ENCODE results near the gene TMEM196. TPM values are rescaled to one million over a fixed set of nuclear protein-coding genes. Genes with fewer than 3 reads are reported as not detected.

The TMEM196 gene
- total and polyA plus RNA-seq, 9 of the 15 experiments (the other 6 are each of a cell fraction or from before 2014, with no cell fraction given) = not detected

DNA sequence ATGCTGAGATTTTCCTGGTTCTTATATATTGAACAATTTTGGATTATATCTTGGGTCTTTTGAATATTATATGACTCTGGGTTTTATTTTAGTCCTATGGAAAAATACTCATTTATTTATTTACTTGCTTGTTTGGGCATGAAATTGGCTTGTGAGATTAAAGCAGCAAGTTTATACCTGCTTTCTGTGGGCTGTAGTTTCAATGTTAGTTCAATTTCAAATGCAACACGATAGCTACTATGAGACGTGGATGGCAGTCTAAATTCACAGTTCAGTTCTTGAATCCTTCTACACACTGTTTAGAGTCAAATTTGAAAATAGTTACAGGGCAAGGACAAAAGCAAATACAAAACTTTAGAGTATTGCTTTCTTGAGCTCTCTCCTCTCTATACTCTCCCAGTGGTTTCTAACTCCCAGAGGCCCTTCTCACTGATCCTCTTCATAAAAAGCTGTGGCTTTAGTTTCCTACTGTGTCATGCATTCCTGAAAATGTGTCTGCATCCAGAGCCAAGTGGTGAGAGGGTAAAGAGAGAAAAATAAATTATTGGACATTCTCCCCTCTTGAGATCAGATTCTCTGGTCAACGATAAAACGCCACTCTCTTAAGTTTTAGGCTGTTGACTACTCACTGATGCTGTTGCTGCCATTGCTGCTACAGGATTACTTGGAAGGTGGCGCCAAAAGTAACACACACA, 99.0 kb downstream of the TMEM196 start:
- Histone ChIP-seq H3K36me3 (ENCODE audit: control insufficient read depth, insufficient read depth, low read length) (no peaks in the 10 kb centered on the region), H3K9me3 (replicated peaks; ENCODE audit: control insufficient read depth, insufficient read depth, low read depth, low read length) (no peaks in the 10 kb centered on the region), H3K4me3 (no peak overlapping the region), H3K79me2 (ENCODE audit: control insufficient read depth, insufficient read depth, low read length) (no peaks in the 10 kb centered on the region), H3K9me1 (ENCODE audit: control insufficient read depth, insufficient read depth, low read length) (no peaks in the 10 kb centered on the region), H3K27ac (ENCODE audit: extremely low read depth, low read depth, low read length) (no peak overlapping the region), H3K4me1 (replicated peaks in 1 of 2; ENCODE audit: control insufficient read depth in 2 of 2, insufficient read depth in 2 of 2, low read length in 2 of 2) (peaks cover 0 to 11% of the 10 kb centered on the region in 2 experiments; a peak in 1 of 5 replicates), H2AFZ (ENCODE audit: low read depth, low read length) (peak overlapping the region; percentile 70), H3K9ac (ENCODE audit: insufficient read depth in 1 of 2, low read depth in 2 of 2, low read length in 2 of 2) (no peak overlapping the region), H3K27me3 (ENCODE audit: control insufficient read depth in 2 of 2, insufficient read depth in 2 of 2, low read length in 2 of 2) (no peaks in the 10 kb centered on the region), H4K20me1 (replicated peaks; ENCODE audit: control insufficient read depth, insufficient read depth, low read length) (no peaks in the 10 kb centered on the region), H3K4me2 (ENCODE audit: insufficient read depth, low read length) (no peak overlapping the region)
- 21% methylated on average over 5 of the region's 5 CpGs for WGBS (ENCODE audit: insufficient coverage, low coverage, missing lambda C conversion rate)
- intact Hi-C loops (cut with micrococcal nuclease) (no loop called here), in situ Hi-C loops (cut with MboI) (loop anchor here (25.0 kb wide), 1 partner anchor 1312 kb away; no protein-coding TSS in a partner anchor)
- no peak for DNase-seq (ENCODE audit: extremely low read depth in 1 of 4, low spot score in 3 of 4)
- no peak for FAIRE-seq
- ATAC-seq = no peak
- BruUV-seq (replicated peaks) = no TSS peak
- ChIA-PET POLR2A (no interaction called here), CTCF (ENCODE audit: low intra/inter-chr PET ratio) (no interaction called here)
- TF ChIP-seq SNRNP70 (optimal IDR thresholded peaks at IDR 0.05; ENCODE audit: low read depth, low read length) (no peak), ERF (CRISPR knock-in tag; IDR thresholded peaks at IDR 0.05) (peak; percentile 73; the same call in 1 of the 2 replicates), ZNF311 (CRISPR knock-in tag; IDR thresholded peaks at IDR 0.05) (no peak)
- TF ChIP-seq, protein P1, sequence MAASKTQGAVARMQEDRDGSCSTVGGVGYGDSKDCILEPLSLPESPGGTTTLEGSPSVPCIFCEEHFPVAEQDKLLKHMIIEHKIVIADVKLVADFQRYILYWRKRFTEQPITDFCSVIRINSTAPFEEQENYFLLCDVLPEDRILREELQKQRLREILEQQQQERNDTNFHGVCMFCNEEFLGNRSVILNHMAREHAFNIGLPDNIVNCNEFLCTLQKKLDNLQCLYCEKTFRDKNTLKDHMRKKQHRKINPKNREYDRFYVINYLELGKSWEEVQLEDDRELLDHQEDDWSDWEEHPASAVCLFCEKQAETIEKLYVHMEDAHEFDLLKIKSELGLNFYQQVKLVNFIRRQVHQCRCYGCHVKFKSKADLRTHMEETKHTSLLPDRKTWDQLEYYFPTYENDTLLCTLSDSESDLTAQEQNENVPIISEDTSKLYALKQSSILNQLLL (CRISPR knock-in tag; IDR thresholded peaks at IDR 0.05; ENCODE audit: borderline replicate concordance) = no peak
- TF ChIP-seq, protein P2, sequence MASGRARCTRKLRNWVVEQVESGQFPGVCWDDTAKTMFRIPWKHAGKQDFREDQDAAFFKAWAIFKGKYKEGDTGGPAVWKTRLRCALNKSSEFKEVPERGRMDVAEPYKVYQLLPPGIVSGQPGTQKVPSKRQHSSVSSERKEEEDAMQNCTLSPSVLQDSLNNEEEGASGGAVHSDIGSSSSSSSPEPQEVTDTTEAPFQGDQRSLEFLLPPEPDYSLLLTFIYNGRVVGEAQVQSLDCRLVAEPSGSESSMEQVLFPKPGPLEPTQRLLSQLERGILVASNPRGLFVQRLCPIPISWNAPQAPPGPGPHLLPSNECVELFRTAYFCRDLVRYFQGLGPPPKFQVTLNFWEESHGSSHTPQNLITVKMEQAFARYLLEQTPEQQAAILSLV (tag; IDR thresholded peaks at IDR 0.05) = no peak
- TF ChIP-seq, protein P3, sequence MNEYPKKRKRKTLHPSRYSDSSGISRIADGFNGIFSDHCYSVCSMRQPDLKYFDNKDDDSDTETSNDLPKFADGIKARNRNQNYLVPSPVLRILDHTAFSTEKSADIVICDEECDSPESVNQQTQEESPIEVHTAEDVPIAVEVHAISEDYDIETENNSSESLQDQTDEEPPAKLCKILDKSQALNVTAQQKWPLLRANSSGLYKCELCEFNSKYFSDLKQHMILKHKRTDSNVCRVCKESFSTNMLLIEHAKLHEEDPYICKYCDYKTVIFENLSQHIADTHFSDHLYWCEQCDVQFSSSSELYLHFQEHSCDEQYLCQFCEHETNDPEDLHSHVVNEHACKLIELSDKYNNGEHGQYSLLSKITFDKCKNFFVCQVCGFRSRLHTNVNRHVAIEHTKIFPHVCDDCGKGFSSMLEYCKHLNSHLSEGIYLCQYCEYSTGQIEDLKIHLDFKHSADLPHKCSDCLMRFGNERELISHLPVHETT (CRISPR knock-in tag; conservative IDR thresholded peaks at IDR 0.05 in 1 of 2, IDR thresholded peaks at IDR 0.05 in 1 of 2) = 0 out of 4 replicates have a peak, but pooled peaks of 1 of the 2 experiments have one; percentile 31
- TF ChIP-seq, protein P4, sequence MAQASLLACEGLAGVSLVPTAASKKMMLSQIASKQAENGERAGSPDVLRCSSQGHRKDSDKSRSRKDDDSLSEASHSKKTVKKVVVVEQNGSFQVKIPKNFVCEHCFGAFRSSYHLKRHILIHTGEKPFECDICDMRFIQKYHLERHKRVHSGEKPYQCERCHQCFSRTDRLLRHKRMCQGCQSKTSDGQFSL (CRISPR knock-in tag; IDR thresholded peaks at IDR 0.05) = no peak
- TF ChIP-seq, protein P4 (tag; IDR thresholded peaks at IDR 0.05) = no peak

Data from K562 (cell line).